HCT116 (cell line): ENCODE results near the gene CFAP126. TPM values are rescaled to one million over a fixed set of nuclear protein-coding genes. Genes with fewer than 3 reads are reported as not detected.
"Not testable (repeated sequence)": the region's sequence is repeated elsewhere in the genome, so short reads cannot be mapped to it uniquely, and the experiment has no call there.

Experiments
- ATAC-seq: fragments of 200-7000 bp; cut with Tn5 transposase; 2 replicates; pipeline ENCODE4 v1.9.1; 2020; ENCODE audit warnings: mild to moderate bottlenecking, moderate library complexity
- BruUV-seq: library from RNA; stranded (reverse); fragments of 400-500 nt; replicated peaks from 2 replicates; lab custom pipeline; 2021; lab: Mats Ljungman, UMichigan
- CTCF ChIA-PET: fragments of 300-600 bp; sonication (Branson Sonifier 250); formaldehyde crosslinking; loops from one replicate; lab custom pipeline; 2021; ENCODE audit warnings: antibody characterized with exemption; lab: Charles Lee
- POLR2A ChIA-PET: fragments of 300-600, 350-600 bp; sonication (Branson Sonifier 250); formaldehyde crosslinking; loops from one replicate; lab custom pipeline; 2021; ENCODE audit warnings: antibody characterized with exemption; lab: Charles Lee
- RAD21 ChIA-PET, 2 experiments: fragments of 300-600 bp; sonication (Branson Sonifier 250); formaldehyde crosslinking; loops; one replicate each; lab custom pipeline; 2023; ENCODE audit warnings: low total read pairs in 2 of 2; ENCODE audit not compliant: uncharacterized antibody in 2 of 2, unreplicated experiment in 2 of 2, low non-redundant PET in 1 of 2; lab: Charles Lee
- DNase-seq: peaks from one replicate; pipeline ENCODE4 v3.0.0-alpha.2; 2010; ENCODE audit warnings: low read depth, low spot score
- H2AFZ ChIP-seq: fragments of 200-600 bp; shearing (Covaris generic), sonication (generic); 2 replicates; pipeline ENCODE4 v1.6.1; 2017; ENCODE audit warnings: low read depth, mixed run types, mixed read lengths, antibody characterized with exemption, low read length; ENCODE audit not compliant: poor library complexity, severe bottlenecking
- H3K27ac ChIP-seq: 2 replicates; pipeline ENCODE4 v1.5.1; 2012; ENCODE audit warnings: low read depth, low read length
- H3K27me3 ChIP-seq: fragments of 200-600 bp; sonication (generic); 2 replicates; pipeline ENCODE4 v1.6.1; 2016; ENCODE audit warnings: mixed run types, low read length, mixed read lengths; ENCODE audit not compliant: insufficient read depth
- H3K36me3 ChIP-seq, 2 experiments: fragments of 200-500 bp in 1 of 2; fragments of 200-600 bp in 1 of 2; sonication (Bioruptor generic) in 1 of 2; sonication (generic) in 1 of 2; 2 replicates each; pipeline versions ENCODE4 v1.5.1 to v1.6.1; 2014 to 2016; ENCODE audit warnings: low read length in 2 of 2, inconsistent platforms in 1 of 2, mixed read lengths in 1 of 2, mixed run types in 1 of 2; ENCODE audit not compliant: insufficient read depth in 2 of 2, control insufficient read depth in 1 of 2
- H3K4me1 ChIP-seq, 2 experiments: fragments of 200-600 bp in 1 of 2; sonication (generic) in 1 of 2; 2 replicates each; pipeline versions ENCODE4 v1.5.1 to v1.6.1; 2012 to 2017; ENCODE audit warnings: low read length in 2 of 2, inconsistent platforms in 1 of 2, mild to moderate bottlenecking in 1 of 2, mixed read lengths in 1 of 2, mixed run types in 1 of 2, moderate library complexity in 1 of 2; ENCODE audit not compliant: insufficient read depth in 2 of 2, control insufficient read depth in 1 of 2
- H3K4me2 ChIP-seq: fragments of 200-600 bp; sonication (generic); 2 replicates; pipeline ENCODE4 v1.6.1; 2017; ENCODE audit warnings: mixed run types, low read length, mixed read lengths
- H3K4me3 ChIP-seq, 2 experiments: fragments of 200-600 bp in 1 of 2; sonication (generic) in 1 of 2; replicated peaks in 1 of 2; 2 replicates each; pipeline ENCODE4 v1.5.1; 2011 to 2016; ENCODE audit warnings: low read length in 2 of 2, control low read depth in 1 of 2, low read depth in 1 of 2, mild to moderate bottlenecking in 1 of 2, mixed read lengths in 1 of 2, mixed run types in 1 of 2
- H3K79me2 ChIP-seq: fragments of 200-600 bp; sonication (generic); 2 replicates; pipeline ENCODE4 v1.6.1; 2017; ENCODE audit warnings: mild to moderate bottlenecking, mixed run types, low read length, moderate library complexity, mixed read lengths; ENCODE audit not compliant: insufficient read depth
- H3K9ac ChIP-seq: fragments of 200-600 bp; sonication (generic); 2 replicates; pipeline ENCODE4 v1.6.1; 2016; ENCODE audit warnings: low read length, mixed read lengths
- H3K9me2 ChIP-seq: fragments of 200-600 bp; sonication (generic), shearing (Covaris generic); 2 replicates; pipeline ENCODE4 v1.6.1; 2017; ENCODE audit warnings: mixed run types, mild to moderate bottlenecking, moderate library complexity; ENCODE audit not compliant: insufficient read depth
- H3K9me3 ChIP-seq, 2 experiments: fragments of 200-500 bp in 1 of 2; fragments of 200-600 bp in 1 of 2; sonication (Bioruptor generic) in 1 of 2; sonication (generic) in 1 of 2; 2 replicates each; pipeline ENCODE4 v1.6.1; 2014 to 2017; ENCODE audit warnings: low read length in 2 of 2, mixed read lengths in 2 of 2, inconsistent platforms in 1 of 2, low read depth in 1 of 2, mild to moderate bottlenecking in 1 of 2, mixed run types in 1 of 2, moderate library complexity in 1 of 2; ENCODE audit not compliant: control insufficient read depth in 1 of 2, insufficient read depth in 1 of 2
- H4K20me1 ChIP-seq: fragments of 200-600 bp; sonication (generic), shearing (Covaris generic); 2 replicates; pipeline ENCODE4 v1.6.1; 2017; ENCODE audit warnings: mixed run types, mild to moderate bottlenecking, moderate library complexity; ENCODE audit not compliant: insufficient read depth
- EZH2 ChIP-seq: fragments of 200-600 bp; sonication (generic); IDR thresholded peaks from 2 replicates; pipeline ENCODE4 v1.6.1; 2017; ENCODE audit warnings: antibody characterized with exemption, mixed run types
- SP1 ChIP-seq: IDR thresholded peaks from 2 replicates; pipeline ENCODE4 v1.6.1; 2012; ENCODE audit warnings: low read depth
- SRF ChIP-seq: IDR thresholded peaks from 2 replicates; pipeline ENCODE4 v1.6.1; 2012; ENCODE audit warnings: low read depth
- ZFX ChIP-seq: fragments of 450-650 bp; IDR thresholded peaks from 2 replicates; pipeline ENCODE4 v1.6.1; 2017
- ZNF274 ChIP-seq: fragments of 200-500 bp; sonication (Bioruptor generic); IDR thresholded peaks from 2 replicates; pipeline ENCODE4 v1.6.1; 2014; ENCODE audit warnings: mild to moderate bottlenecking, low read depth, low read length, inconsistent platforms
- intact Hi-C: fragments of 100-400 bp; cut with micrococcal nuclease; formaldehyde crosslinking; loops from 2 replicates; pipeline ENCODE4 v1.10.0; 2022
- total RNA-seq: library from RNA; stranded (reverse); gene quantifications from one replicate; pipeline ENCODE4 v1.2.1, GENCODE V29; 2021; ENCODE audit not compliant: unreplicated experiment
- TF ChIP-seq, protein P1 (sequence below): IDR thresholded peaks from 2 replicates; pipeline ENCODE4 v1.6.1; 2012
- TF ChIP-seq, protein P2 (sequence below): IDR thresholded peaks from 2 replicates; pipeline ENCODE4 v1.6.1; 2012; ENCODE audit warnings: low read depth

The CFAP126 gene
- total RNA-seq, 1 experiment from 2014 or later = not detected

DNA sequence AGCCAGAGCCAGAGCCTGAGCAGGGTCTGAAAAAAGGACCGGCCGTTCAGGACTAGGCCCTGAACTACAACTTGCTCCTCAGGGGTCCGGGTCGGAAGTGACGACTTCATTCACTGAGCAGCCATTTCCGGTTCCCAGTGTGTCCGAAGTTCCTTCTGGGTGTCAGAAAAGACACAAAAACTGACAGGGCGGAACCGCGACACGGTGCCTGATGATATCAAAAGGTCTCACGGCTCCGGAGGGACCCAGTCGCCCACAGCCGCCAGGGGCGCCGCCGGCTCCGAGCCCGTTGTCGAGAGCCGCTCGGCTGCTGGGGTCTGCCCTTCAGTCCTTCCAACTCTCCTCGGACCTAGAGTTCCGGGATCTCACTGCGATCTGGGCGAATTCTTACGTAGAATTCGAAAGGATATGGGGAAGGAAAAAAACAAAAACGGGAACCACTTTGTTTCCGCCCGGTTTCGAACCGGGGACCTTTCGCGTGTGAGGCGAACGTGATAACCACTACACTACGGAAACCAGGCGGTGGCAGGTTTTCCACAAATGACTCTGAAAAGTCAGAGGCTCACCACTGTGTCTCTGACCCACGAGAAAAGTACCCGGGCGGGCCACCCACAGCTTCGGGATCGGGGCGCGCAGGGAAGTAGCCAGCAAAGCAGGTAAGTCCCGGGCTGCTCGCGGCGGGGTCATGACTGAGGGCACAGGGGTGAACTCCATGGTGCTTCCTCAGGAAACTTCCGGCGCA lies 31.8 kb upstream of the CFAP126 start (continued):
- TF ChIP-seq SP1 (no peak), EZH2 (no peak), ZFX (peak; percentile 94; the same call in 1 of the 2 replicates)
- TF ChIP-seq, protein P1, sequence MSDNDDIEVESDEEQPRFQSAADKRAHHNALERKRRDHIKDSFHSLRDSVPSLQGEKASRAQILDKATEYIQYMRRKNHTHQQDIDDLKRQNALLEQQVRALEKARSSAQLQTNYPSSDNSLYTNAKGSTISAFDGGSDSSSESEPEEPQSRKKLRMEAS = peak; percentile 45
- TF ChIP-seq, all 23 proteins: peak for 8

DNA sequence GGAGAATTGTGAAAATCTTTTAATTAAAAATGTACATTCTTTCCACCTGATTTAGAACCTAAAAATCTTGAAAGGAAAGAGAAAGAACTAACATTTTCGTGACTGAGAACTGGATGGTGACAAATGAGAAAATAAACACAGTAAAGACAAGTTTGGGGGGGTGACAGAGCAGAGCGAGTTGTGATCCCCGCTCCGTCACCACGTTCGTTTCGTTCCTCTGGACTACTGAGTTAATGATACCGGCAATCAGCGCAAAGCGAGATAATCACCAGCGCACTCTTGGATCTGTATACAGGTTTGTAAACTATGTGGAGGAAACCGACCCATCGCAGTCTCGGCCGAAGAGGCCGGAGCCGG lies 31.2 kb upstream of the CFAP126 start:
- Histone ChIP-seq H3K27me3 (no peaks in the 10 kb centered on the region), H3K4me2 (peak overlapping the region; percentile 75), H3K79me2 (no peaks in the 10 kb centered on the region), H3K4me1 (peaks cover 9 to 25% of the 10 kb centered on the region in 2 experiments), H2AFZ (peak overlapping the region; percentile 48), H3K9me3 (no peaks in the 10 kb centered on the region), H3K27ac (peak overlapping the region; percentile 95), H3K4me3 (peak overlapping the region; percentile 63 to 66), H4K20me1 (no peaks in the 10 kb centered on the region), H3K9me2 (no peaks in the 10 kb centered on the region), H3K9ac (peak overlapping the region; percentile 81), H3K36me3 (no peaks in the 10 kb centered on the region)
- BruUV-seq = TSS peak; percentile 95
- CTCF ChIA-PET = no interaction called here
- DNase-seq = no peak
- TF ChIP-seq, protein P2, sequence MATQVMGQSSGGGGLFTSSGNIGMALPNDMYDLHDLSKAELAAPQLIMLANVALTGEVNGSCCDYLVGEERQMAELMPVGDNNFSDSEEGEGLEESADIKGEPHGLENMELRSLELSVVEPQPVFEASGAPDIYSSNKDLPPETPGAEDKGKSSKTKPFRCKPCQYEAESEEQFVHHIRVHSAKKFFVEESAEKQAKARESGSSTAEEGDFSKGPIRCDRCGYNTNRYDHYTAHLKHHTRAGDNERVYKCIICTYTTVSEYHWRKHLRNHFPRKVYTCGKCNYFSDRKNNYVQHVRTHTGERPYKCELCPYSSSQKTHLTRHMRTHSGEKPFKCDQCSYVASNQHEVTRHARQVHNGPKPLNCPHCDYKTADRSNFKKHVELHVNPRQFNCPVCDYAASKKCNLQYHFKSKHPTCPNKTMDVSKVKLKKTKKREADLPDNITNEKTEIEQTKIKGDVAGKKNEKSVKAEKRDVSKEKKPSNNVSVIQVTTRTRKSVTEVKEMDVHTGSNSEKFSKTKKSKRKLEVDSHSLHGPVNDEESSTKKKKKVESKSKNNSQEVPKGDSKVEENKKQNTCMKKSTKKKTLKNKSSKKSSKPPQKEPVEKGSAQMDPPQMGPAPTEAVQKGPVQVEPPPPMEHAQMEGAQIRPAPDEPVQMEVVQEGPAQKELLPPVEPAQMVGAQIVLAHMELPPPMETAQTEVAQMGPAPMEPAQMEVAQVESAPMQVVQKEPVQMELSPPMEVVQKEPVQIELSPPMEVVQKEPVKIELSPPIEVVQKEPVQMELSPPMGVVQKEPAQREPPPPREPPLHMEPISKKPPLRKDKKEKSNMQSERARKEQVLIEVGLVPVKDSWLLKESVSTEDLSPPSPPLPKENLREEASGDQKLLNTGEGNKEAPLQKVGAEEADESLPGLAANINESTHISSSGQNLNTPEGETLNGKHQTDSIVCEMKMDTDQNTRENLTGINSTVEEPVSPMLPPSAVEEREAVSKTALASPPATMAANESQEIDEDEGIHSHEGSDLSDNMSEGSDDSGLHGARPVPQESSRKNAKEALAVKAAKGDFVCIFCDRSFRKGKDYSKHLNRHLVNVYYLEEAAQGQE = no peak
- TF ChIP-seq SP1 (no peak), SRF (no peak), ZNF274 (no peak), EZH2 (no peak), ZFX (no peak; the same call in 1 of the 2 replicates)
- RAD21 ChIA-PET = no interaction called here
- intact Hi-C loops = no loop called here
- POLR2A ChIA-PET = no interaction called here
- peak; percentile 21; the same call in 1 of the 2 replicates for ATAC-seq

DNA sequence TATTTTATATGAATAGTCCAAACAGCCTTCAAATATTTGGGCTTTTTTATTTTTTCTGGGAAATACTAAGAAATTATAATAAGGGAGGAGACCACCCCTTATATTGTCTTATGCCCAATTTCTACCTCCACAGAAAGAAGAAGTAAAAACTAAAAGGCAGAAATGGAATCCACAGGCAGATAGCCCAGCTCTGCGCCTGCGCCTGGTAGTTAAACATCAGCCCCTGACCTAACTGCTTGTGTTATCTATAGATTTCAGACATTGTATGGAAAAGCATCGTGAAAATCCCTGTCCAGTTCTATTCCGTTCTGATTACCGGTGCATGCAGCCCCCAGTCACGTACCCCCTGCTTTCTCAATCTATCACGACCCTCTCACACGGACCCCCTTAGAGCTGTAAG lies 29.4 kb upstream of the CFAP126 start:
- POLR2A ChIA-PET, H3K9me2 ChIP-seq, ATAC-seq, intact Hi-C loops, BruUV-seq, H3K4me3 ChIP-seq, RAD21 ChIA-PET, H2AFZ ChIP-seq, H3K27me3 ChIP-seq, H3K27ac ChIP-seq, H4K20me1 ChIP-seq, DNase-seq, H3K79me2 ChIP-seq, H3K4me2 ChIP-seq, H3K9ac ChIP-seq, CTCF ChIA-PET, H3K9me3 ChIP-seq, H3K36me3 ChIP-seq: not testable (repeated sequence)
- H3K4me1 ChIP-seq = peaks cover 9 to 25% of the 10 kb centered on the region in 2 experiments
